Measurements from ENCODE around the gene DCC. TPM values are rescaled to one million over a fixed set of nuclear protein-coding genes. Genes with fewer than 3 reads are reported as not detected.

DCC gene
- total RNA-seq, 4 donors from 2014 or later: 0.27 to 2.5 TPM; not detected in 2

- TF ChIP-seq CTCF (IDR thresholded peaks at IDR 0.05): no peak
- TF ChIP-seq POLR2A (IDR thresholded peaks at IDR 0.05): no peak
- TF ChIP-seq EP300 (IDR thresholded peaks at IDR 0.05; ENCODE audit: low read depth): no peak
- no peak for TF ChIP-seq POLR2AphosphoS5 (IDR thresholded peaks at IDR 0.05)
- Histone ChIP-seq H3K9me3 (no peaks in the 10 kb centered on the region), H3K27ac (no peak overlapping the region), H3K36me3 (no peaks in the 10 kb centered on the region), H3K4me1 (no peaks in the 10 kb centered on the region), H3K27me3 (no peaks in the 10 kb centered on the region), H3K4me3 (no peak overlapping the region)
- in situ Hi-C loops (cut with MboI; ENCODE audit: low pct_ligation_motif_present in 1 of 4, low pct_unique_long_range_greater_than_20kb in 1 of 4, low sequenced_read_pairs in 3 of 4) (no loop called here), intact Hi-C loops (cut with DNase I; ENCODE audit: low total_unique reads) (no loop called here)
- WGBS, 2 donors (ENCODE audit: low coverage in 1 of 2): 91% methylated on average over 1 of the region's 1 CpG; no CpG with 5 or more reads in 1 of the 2 donors
- no peak for DNase-seq
Observed at GRCh38 chr18:52812834-52813233, 472.8 kb downstream of the DCC start.

GRCh38 chr18:52813635-52814416, 473.8 kb downstream of the DCC start:
- TF ChIP-seq CTCF (IDR thresholded peaks at IDR 0.05) (no peak), EP300 (IDR thresholded peaks at IDR 0.05; ENCODE audit: low read depth) (no peak), POLR2AphosphoS5 (IDR thresholded peaks at IDR 0.05) (no peak), POLR2A (IDR thresholded peaks at IDR 0.05) (no peak)
- WGBS, 2 donors (ENCODE audit: low coverage in 1 of 2): 52% methylated on average over 1 of the region's 1 CpG; no CpG with 5 or more reads in 1 of the 2 donors
- Histone ChIP-seq H3K9me3 (no peaks in the 10 kb centered on the region), H3K36me3 (no peaks in the 10 kb centered on the region), H3K4me3 (no peak overlapping the region), H3K4me1 (no peaks in the 10 kb centered on the region), H3K27me3 (no peaks in the 10 kb centered on the region), H3K27ac (no peak overlapping the region)
- in situ Hi-C loops (cut with MboI; ENCODE audit: low pct_ligation_motif_present in 1 of 4, low pct_unique_long_range_greater_than_20kb in 1 of 4, low sequenced_read_pairs in 3 of 4) (no loop called here), intact Hi-C loops (cut with DNase I; ENCODE audit: low total_unique reads) (no loop called here)
- DNase-seq: no peak

GRCh38 chr18:52815651-52816050, 475.7 kb downstream of the DCC start:
- WGBS, 2 donors (ENCODE audit: low coverage in 1 of 2): 48 to 65% methylated on average over 2 of the region's 2 CpGs

GRCh38 chr18:52816121-52816520, 476.1 kb downstream of the DCC start:
- TF ChIP-seq CTCF (IDR thresholded peaks at IDR 0.05): no peak
- TF ChIP-seq EP300 (IDR thresholded peaks at IDR 0.05; ENCODE audit: low read depth): no peak
- TF ChIP-seq POLR2AphosphoS5 (IDR thresholded peaks at IDR 0.05): no peak
- TF ChIP-seq POLR2A (IDR thresholded peaks at IDR 0.05): no peak
- Histone ChIP-seq H3K4me3 (no peak overlapping the region), H3K27me3 (no peaks in the 10 kb centered on the region), H3K4me1 (no peaks in the 10 kb centered on the region), H3K9me3 (no peaks in the 10 kb centered on the region), H3K27ac (no peak overlapping the region), H3K36me3 (no peaks in the 10 kb centered on the region)
- 14 to 65% methylated on average over 1 to 4 of the region's 4 CpGs for WGBS, 2 donors (ENCODE audit: low coverage in 1 of 2)
- intact Hi-C loops (cut with DNase I; ENCODE audit: low total_unique reads) (no loop called here), in situ Hi-C loops (cut with MboI; ENCODE audit: low pct_ligation_motif_present in 1 of 4, low pct_unique_long_range_greater_than_20kb in 1 of 4, low sequenced_read_pairs in 3 of 4) (no loop called here)
- no peak for DNase-seq

More at GRCh38 chr18:52815651-52816050, 475.7 kb downstream of the DCC start:
- H3K36me3 ChIP-seq: no peaks in the 10 kb centered on the region
- no peaks in the 10 kb centered on the region for H3K27me3 ChIP-seq
- intact Hi-C loops (cut with DNase I; ENCODE audit: low total_unique reads): no loop called here
- no peaks in the 10 kb centered on the region for H3K9me3 ChIP-seq
- in situ Hi-C loops (cut with MboI; ENCODE audit: low pct_ligation_motif_present in 1 of 4, low pct_unique_long_range_greater_than_20kb in 1 of 4, low sequenced_read_pairs in 3 of 4): no loop called here
- H3K27ac ChIP-seq: no peak overlapping the region
- no peak for DNase-seq
- H3K4me3 ChIP-seq: no peak overlapping the region
- no peaks in the 10 kb centered on the region for H3K4me1 ChIP-seq
- no peak for TF ChIP-seq POLR2A (IDR thresholded peaks at IDR 0.05)
- no peak for TF ChIP-seq EP300 (IDR thresholded peaks at IDR 0.05; ENCODE audit: low read depth)
- TF ChIP-seq CTCF (IDR thresholded peaks at IDR 0.05): no peak
- TF ChIP-seq POLR2AphosphoS5 (IDR thresholded peaks at IDR 0.05): no peak

All from transverse colon (tissue), 4 donors.